Lower leg skin (tissue), 4 donors: ENCODE data around the gene ADGRL1. TPM values are rescaled to one million over a fixed set of nuclear protein-coding genes. Genes with fewer than 3 reads are reported as not detected.

Source experiments
- DNase-seq, 2 donors: peaks; one replicate each; pipeline ENCODE4 v3.0.0-alpha.2; 2019; ENCODE audit warnings: low spot score in 2 of 2
- H3K4me3 ChIP-seq: fragments of 200-600 bp; sonication (generic); 2 replicates; pipeline ENCODE4 v1.5.1; 2017; ENCODE audit warnings: mild to moderate bottlenecking, low read depth; ENCODE audit not compliant: poor library complexity, severe bottlenecking
- POLR2A ChIP-seq, 2 donors: fragments of 450-650 bp; IDR thresholded peaks; one replicate each; pipeline ENCODE4 v1.6.1; 2016 to 2017; ENCODE audit warnings: antibody characterized with exemption in 2 of 2, mild to moderate bottlenecking in 1 of 2, moderate library complexity in 1 of 2
- WGBS, 2 donors: methylation state at CpG; one replicate each; pipeline ENCODE4 v1.1.5; 2018; 5-methylcytosine and 5-hydroxymethylcytosine counted together
- intact Hi-C: fragments of 100-400 bp; cut with DNase I; formaldehyde crosslinking; loops from one replicate; pipeline ENCODE4 v1.15.0; 2023; ENCODE audit warnings: low total_unique reads
- total RNA-seq, 4 donors: library from RNA; depleted of rRNA; stranded (reverse); fragments of >200 nt; gene quantifications; one replicate each; pipeline ENCODE4 v1.1.0, GENCODE V29; 2016
- TF ChIP-seq, protein P1 (sequence below), 3 donors: fragments of 450-650 bp; IDR thresholded peaks; one replicate each; pipeline ENCODE4 v1.5.1; 2016; ENCODE audit warnings: antibody characterized with exemption in 3 of 3, mild to moderate bottlenecking in 3 of 3, moderate library complexity in 2 of 3

Gene ADGRL1
- total RNA-seq, 4 donors from 2014 or later = 27.6 to 37.7 (median 29.8) TPM

DNA sequence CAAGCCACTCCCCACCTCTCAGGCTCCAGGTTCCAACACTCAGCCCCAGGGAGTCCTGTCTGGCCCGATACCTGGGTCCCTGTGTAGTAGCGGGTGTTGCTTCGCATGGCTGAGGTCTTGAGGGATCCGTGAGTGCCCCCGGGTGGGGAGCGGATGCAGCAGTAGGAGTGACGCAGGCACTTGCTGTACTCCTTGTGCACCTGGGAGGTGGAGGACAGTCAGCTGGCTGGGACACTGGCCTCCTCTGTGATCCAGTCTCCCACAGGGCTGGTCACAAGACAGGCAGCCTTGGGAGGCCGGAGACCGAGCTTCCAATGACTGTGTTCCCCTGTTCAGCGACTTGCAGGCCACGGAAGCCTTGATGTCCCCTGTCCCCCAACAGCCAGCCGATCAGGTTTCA, 53.3 kb downstream of the ADGRL1 start:
- TF ChIP-seq POLR2A (IDR thresholded peaks at IDR 0.05) = no peak
- TF ChIP-seq, protein P1, sequence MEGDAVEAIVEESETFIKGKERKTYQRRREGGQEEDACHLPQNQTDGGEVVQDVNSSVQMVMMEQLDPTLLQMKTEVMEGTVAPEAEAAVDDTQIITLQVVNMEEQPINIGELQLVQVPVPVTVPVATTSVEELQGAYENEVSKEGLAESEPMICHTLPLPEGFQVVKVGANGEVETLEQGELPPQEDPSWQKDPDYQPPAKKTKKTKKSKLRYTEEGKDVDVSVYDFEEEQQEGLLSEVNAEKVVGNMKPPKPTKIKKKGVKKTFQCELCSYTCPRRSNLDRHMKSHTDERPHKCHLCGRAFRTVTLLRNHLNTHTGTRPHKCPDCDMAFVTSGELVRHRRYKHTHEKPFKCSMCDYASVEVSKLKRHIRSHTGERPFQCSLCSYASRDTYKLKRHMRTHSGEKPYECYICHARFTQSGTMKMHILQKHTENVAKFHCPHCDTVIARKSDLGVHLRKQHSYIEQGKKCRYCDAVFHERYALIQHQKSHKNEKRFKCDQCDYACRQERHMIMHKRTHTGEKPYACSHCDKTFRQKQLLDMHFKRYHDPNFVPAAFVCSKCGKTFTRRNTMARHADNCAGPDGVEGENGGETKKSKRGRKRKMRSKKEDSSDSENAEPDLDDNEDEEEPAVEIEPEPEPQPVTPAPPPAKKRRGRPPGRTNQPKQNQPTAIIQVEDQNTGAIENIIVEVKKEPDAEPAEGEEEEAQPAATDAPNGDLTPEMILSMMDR (IDR thresholded peaks at IDR 0.05) = no peak
- H3K4me3 ChIP-seq = no peak overlapping the region
- WGBS, 2 donors = 84 to 88% methylated on average over 11 of the region's 12 CpGs
- DNase-seq = no peak
- intact Hi-C loops = no loop called here

DNA sequence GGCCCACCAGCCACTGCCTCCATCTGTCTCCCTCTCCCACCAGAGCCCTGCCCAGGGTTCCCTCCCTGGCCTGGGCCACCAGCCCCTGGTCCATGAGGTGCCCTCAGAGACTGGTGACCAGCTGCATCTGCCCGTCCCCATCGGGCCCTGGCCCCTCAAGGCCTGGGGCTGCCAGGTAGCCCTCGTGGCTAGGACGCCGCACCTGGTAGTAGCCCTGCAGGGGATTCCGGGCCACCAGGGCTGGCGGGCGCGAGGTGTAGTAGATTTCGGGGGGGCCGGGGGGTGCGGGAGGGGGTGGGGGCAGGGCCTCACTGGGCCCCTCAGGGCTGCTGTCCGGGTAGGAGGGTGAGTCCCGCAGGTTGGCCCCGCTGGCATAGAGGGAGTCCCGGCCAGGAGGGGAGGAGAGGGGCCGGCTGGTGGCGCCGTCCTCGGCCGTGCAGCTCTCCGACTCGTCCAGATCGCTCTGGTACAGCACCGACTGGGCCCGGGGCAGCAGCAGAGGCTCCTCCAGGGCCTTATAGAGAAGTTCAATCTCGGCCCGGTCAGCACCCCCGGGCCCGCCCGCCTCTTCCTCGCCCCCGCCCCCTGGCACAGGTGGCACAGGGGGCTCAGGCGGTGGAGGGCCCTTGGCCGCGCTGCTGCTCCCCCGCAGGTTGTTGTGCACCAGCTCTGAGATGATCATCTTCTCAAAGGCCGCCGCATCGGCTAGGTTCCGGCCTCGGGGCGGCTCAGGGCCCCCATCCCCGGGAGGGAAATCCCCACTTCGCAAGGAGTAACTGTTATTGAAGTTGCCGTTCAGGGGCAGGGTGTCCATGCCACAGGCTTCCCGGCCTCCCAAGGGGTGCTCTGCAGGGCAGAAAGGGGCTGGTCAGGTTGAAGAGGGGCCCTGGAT, 55.0 kb downstream of the ADGRL1 start:
- intact Hi-C loops = no loop called here

DNA sequence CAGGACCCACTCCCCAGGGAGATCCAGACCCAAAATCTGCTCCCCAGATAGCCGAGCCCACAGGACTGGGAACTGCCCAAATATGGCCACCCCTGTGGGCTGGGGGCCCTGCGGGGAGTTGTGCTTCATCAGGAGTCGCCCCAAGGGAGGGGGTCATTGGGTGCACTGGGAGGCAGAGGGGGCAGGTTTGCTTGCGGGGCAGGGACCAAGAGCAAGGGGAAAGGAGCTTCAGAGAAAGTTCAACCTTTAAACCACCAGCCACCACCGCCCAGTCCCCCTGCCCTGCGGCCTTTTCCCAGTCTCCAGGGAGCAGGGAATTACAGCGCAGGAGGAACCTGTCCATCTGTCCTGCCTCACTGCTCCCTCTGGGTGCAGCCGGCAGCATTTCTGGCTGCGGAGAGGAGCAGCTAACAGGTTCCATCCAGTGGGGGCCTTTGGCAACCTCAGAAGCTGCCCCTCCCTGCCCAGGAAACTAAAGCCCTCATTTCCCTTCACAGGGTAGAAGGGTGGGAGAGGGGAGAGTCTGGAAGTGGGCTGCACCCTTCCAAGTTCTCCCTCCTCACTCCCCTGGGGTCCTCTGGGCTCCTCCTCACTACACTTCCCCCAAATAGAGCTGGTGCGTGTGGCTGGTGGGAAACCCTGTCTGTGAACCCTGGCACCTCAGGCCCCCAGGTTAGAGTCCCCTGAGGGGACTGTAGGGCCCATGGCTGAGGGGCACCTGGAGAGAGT, 55.8 kb downstream of the ADGRL1 start:
- 42 to 63% methylated on average over 10 of the region's 10 CpGs for WGBS, 2 donors
- no peak overlapping the region for H3K4me3 ChIP-seq
- intact Hi-C loops = no loop called here
- TF ChIP-seq, protein P1 (IDR thresholded peaks at IDR 0.05) = no peak
- no peak for TF ChIP-seq POLR2A (IDR thresholded peaks at IDR 0.05)
- no peak for DNase-seq

More for the DNA sequence above, 55.0 kb downstream of the ADGRL1 start:
- H3K4me3 ChIP-seq = no peak overlapping the region
- 90 to 93% methylated on average over 32 to 37 of the region's 47 CpGs for WGBS, 2 donors
- DNase-seq = no peak
- TF ChIP-seq POLR2A (IDR thresholded peaks at IDR 0.05) = no peak
- TF ChIP-seq, protein P1 (IDR thresholded peaks at IDR 0.05) = no peak

DNA sequence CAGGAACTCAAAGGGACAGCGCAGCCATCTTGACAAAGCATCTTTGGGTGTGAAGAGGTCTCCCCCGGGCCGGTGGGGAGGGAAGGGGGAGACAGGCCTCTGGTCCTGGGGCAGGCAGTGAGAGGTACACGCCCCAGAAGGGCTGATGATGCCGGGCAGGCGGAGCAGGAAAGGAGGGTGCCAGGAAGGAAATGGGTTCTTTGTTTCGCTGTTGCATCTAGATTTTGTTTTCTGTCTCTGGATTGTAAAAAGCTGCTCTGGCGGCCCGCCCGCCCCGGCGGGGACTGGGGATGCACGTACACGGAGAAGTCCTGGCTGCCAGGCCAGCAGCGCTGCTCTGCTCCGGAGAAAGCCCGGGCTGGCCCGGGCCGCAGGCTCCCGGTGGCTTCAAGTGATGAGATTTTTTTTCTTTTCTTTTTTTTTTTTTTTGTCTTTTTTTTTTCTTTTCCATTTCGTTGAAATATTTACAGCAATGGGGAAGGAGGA, 56.4 kb downstream of the ADGRL1 start:
- WGBS, 2 donors = 0 to 2% methylated on average over 21 of the region's 21 CpGs
- no peak for TF ChIP-seq POLR2A (IDR thresholded peaks at IDR 0.05)
- TF ChIP-seq, protein P1 (IDR thresholded peaks at IDR 0.05) = no peak
- intact Hi-C loops = no loop called here
- H3K4me3 ChIP-seq = no peak overlapping the region
- DNase-seq = peak; percentile 70 to 94

DNA sequence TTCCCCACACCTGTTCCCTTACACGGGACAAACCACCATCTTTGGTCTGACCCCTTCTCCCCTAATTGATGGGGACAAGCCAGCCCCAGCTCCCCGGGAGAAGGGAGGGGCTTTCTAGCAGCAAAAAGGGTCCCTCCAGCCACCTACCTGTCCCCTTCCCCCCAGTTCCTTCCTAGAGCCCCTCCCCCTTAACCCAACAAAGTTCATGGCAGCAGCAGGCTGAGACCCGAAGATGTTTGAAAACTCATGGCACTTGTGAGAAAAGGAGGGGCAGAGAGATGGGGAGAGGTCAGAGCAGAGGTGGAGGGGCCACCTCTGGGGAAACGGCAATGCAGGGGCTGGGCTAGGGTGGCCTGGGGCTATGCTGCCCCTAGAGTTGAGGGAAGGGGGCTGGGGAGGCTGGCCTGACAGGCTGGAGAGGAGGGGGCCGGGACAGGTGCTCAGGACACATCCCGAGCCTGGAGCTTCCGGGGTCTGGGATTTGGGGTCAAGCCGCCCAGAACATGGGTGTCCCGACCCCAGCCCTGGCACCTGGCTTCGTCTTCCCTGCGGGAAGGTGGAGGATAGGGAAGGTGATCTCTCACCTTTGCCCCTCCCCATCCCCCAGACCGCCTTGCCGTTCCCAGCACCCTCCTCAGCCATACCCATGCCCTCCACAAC, 57.1 kb downstream of the ADGRL1 start:
- 61 to 66% methylated on average over 10 to 13 of the region's 13 CpGs for WGBS, 2 donors
- no peak overlapping the region for H3K4me3 ChIP-seq
- intact Hi-C loops = no loop called here
- TF ChIP-seq, protein P1 (IDR thresholded peaks at IDR 0.05) = no peak
- TF ChIP-seq POLR2A (IDR thresholded peaks at IDR 0.05) = no peak
- DNase-seq = no peak
